Tibial nerve (tissue), 4 donors: ENCODE measurements around the gene KCNH2. TPM values are rescaled to one million over a fixed set of nuclear protein-coding genes. Genes with fewer than 3 reads are reported as not detected.
A peak's percentile ranks its signal among the peaks of the same experiment; 100 is the strongest.

Experiments used
- DNase-seq, 2 donors: peaks; one replicate each; pipeline ENCODE4 v3.0.0-alpha.2; 2019; ENCODE audit warnings: low spot score in 2 of 2
- H3K27ac ChIP-seq, 4 donors: fragments of 200-600 bp; sonication (generic) in 3 of 4; one replicate each; pipeline ENCODE4 v1.5.1; 2017 to 2019; ENCODE audit warnings: mild to moderate bottlenecking in 1 of 4
- H3K27me3 ChIP-seq, 2 donors: fragments of 200-600 bp; sonication (generic) in 1 of 2; one replicate each; pipeline versions ENCODE4 v1.5.1 to v1.6.0; 2017 to 2019
- H3K36me3 ChIP-seq, 3 donors: fragments of 200-600 bp; sonication (generic); one replicate each; pipeline ENCODE4 v1.5.1; 2018 to 2019
- H3K4me1 ChIP-seq, 4 donors: fragments of 200-600 bp; sonication (generic) in 3 of 4; one replicate each; pipeline ENCODE4 v1.5.1; 2017 to 2019
- H3K4me3 ChIP-seq, 4 donors: fragments of 200-600 bp; sonication (generic) in 3 of 4; one replicate each; pipeline ENCODE4 v1.5.1; 2017 to 2019; ENCODE audit warnings: mild to moderate bottlenecking in 1 of 4, moderate library complexity in 1 of 4
- H3K9me3 ChIP-seq, 4 donors: fragments of 200-600 bp; sonication (generic) in 3 of 4; one replicate each; pipeline ENCODE4 v1.5.1; 2017 to 2019
- EP300 ChIP-seq, 2 donors: sonication (generic); formaldehyde crosslinking; IDR thresholded peaks; one replicate each; pipeline ENCODE4 v1.6.1; 2017; ENCODE audit warnings: antibody characterized with exemption in 2 of 2, mild to moderate bottlenecking in 1 of 2
- POLR2A ChIP-seq, 2 donors: fragments of 450-650 bp; IDR thresholded peaks; one replicate each; pipeline ENCODE4 v1.6.1; 2017; ENCODE audit warnings: antibody characterized with exemption in 2 of 2, mild to moderate bottlenecking in 2 of 2, moderate library complexity in 2 of 2
- WGBS, 2 donors: methylation state at CpG; one replicate each; pipeline ENCODE4 v1.1.5; 2018; 5-methylcytosine and 5-hydroxymethylcytosine counted together
- total RNA-seq, 4 donors: library from RNA; depleted of rRNA; stranded (reverse); fragments of >200 nt; gene quantifications; one replicate each; pipeline ENCODE4 v1.1.0, GENCODE V29; 2016
- TF ChIP-seq, protein P1 (sequence below), 5 experiments: fragments of 200-600 bp in 3 of 5; fragments of 450-650 bp in 2 of 5; sonication (generic) in 3 of 5; IDR thresholded peaks; one replicate each; pipeline ENCODE4 v1.5.1; 2016 to 2019; ENCODE audit warnings: antibody characterized with exemption in 5 of 5, mild to moderate bottlenecking in 3 of 5, moderate library complexity in 2 of 5

Gene KCNH2
- total RNA-seq, 4 donors from 2014 or later = 1.5 to 9.0 (median 2.4) TPM

DNA sequence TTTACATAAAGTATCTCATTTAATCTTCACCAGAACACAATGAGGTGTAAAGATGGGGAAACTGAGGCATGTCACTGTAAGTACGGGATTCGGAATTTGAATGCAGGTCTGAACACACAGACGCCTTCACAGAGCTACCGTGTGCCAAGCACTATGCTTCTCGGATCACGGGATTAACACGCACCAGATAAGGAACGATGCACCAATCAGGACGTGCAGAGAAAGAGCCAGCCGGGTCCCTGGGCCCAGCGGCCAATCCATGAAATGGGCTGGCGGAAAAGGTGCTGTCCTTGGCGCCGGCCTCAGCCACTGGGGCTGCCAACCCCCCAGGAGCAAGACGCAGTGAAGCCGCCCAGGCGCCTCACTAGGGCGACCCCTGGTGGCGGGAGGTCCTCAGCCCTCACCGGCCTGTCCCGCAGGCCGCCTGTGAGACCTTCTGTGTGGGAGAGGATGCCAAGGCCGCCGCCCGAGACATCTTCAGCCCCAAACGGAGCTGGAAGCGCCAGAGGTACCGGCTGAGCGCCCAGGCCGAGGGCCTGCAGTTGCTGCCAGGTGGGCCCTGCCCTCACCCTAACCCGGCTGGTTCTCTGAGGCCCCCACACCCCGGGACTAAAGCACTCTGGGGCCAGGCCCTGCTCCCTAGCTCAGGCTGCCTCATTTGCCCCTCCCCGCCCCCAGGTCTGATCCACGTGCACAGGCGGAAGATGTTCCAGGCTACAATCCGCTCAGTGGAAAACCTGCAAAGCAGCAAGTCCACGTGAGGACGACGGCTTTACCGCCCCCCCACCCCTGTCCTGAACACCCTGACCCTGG, 30.6 kb upstream of the KCNH2 start:
- TF ChIP-seq, protein P1, sequence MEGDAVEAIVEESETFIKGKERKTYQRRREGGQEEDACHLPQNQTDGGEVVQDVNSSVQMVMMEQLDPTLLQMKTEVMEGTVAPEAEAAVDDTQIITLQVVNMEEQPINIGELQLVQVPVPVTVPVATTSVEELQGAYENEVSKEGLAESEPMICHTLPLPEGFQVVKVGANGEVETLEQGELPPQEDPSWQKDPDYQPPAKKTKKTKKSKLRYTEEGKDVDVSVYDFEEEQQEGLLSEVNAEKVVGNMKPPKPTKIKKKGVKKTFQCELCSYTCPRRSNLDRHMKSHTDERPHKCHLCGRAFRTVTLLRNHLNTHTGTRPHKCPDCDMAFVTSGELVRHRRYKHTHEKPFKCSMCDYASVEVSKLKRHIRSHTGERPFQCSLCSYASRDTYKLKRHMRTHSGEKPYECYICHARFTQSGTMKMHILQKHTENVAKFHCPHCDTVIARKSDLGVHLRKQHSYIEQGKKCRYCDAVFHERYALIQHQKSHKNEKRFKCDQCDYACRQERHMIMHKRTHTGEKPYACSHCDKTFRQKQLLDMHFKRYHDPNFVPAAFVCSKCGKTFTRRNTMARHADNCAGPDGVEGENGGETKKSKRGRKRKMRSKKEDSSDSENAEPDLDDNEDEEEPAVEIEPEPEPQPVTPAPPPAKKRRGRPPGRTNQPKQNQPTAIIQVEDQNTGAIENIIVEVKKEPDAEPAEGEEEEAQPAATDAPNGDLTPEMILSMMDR (IDR thresholded peaks at IDR 0.05) = peak; percentile 43 to 68 (median 58)
- no peak for TF ChIP-seq EP300 (IDR thresholded peaks at IDR 0.05)
- Histone ChIP-seq H3K36me3 (no peaks in the 10 kb centered on the region), H3K4me1 (peaks cover 0 to 40% (median 11%) of the 10 kb centered on the region in 4 donors), H3K9me3 (no peaks in the 10 kb centered on the region), H3K27me3 (peaks cover 0 to 63% of the 10 kb centered on the region in 2 donors), H3K27ac (no peak overlapping the region), H3K4me3 (peak overlapping the region in 1 of 4 donors; percentile 4)
- no peak for DNase-seq
- 57% methylated on average over 34 to 39 of the region's 40 CpGs for WGBS, 2 donors

DNA sequence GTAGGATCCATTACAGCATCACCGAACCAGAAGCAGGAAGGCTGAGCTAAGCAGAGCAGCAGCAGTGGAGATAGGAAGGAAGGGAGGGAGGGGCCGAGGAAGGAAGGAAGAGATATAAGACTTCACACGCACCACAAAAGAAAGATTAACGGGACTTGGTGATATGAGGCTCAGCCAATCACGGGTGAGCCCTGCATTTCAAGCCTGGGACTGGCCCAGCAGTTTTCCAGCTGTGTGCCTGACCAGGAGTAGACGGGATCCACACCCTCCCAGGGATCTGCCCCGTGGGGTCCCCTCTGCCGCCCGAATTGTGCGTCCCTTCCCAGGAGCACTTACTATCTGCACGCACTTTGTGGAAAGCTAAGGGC, 30.0 kb upstream of the KCNH2 start:
- Histone ChIP-seq H3K36me3 (no peaks in the 10 kb centered on the region), H3K27ac (no peak overlapping the region), H3K9me3 (no peaks in the 10 kb centered on the region), H3K4me3 (peak overlapping the region in 1 of 4 donors; percentile 4), H3K27me3 (peaks cover 0 to 62% of the 10 kb centered on the region in 2 donors), H3K4me1 (peaks cover 0 to 34% (median 5%) of the 10 kb centered on the region in 4 donors)
- DNase-seq = no peak
- WGBS, 2 donors = 47 to 51% methylated on average over 11 of the region's 11 CpGs
- no peak for TF ChIP-seq EP300 (IDR thresholded peaks at IDR 0.05)
- TF ChIP-seq, protein P1 (IDR thresholded peaks at IDR 0.05) = no peak
- TF ChIP-seq POLR2A (IDR thresholded peaks at IDR 0.05) = no peak

DNA sequence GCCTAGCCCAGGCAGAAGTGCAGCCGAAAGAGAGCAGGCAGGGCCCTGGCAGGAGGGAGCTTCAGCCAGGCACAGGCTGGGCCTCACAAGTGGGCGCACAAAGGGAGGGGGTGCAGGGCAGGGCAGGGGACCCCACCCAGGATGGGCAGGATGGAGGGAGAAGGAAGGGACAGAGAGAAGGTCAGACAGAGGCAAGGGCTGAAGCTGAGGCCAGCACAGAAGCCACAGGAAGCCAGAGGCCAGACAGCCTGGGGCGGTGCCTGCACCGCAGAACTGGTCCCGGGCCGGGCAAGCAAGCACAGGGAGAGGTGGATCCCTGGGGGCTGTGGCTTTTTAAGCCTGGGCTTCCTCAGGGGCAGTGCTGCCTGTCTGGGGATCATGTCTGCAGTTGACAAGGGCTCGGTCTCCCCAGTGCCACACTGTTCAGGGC, 29.4 kb upstream of the KCNH2 start:
- Histone ChIP-seq H3K27ac (no peak overlapping the region), H3K4me1 (peaks cover 0 to 27% (median 1%) of the 10 kb centered on the region in 4 donors), H3K27me3 (peaks cover 0 to 55% of the 10 kb centered on the region in 2 donors), H3K9me3 (no peaks in the 10 kb centered on the region), H3K4me3 (no peak overlapping the region), H3K36me3 (no peaks in the 10 kb centered on the region)
- TF ChIP-seq EP300 (IDR thresholded peaks at IDR 0.05) = no peak
- TF ChIP-seq POLR2A (IDR thresholded peaks at IDR 0.05) = no peak
- TF ChIP-seq, protein P1 (IDR thresholded peaks at IDR 0.05) = no peak
- 61 to 76% methylated on average over 7 of the region's 7 CpGs for WGBS, 2 donors
- DNase-seq = no peak

DNA sequence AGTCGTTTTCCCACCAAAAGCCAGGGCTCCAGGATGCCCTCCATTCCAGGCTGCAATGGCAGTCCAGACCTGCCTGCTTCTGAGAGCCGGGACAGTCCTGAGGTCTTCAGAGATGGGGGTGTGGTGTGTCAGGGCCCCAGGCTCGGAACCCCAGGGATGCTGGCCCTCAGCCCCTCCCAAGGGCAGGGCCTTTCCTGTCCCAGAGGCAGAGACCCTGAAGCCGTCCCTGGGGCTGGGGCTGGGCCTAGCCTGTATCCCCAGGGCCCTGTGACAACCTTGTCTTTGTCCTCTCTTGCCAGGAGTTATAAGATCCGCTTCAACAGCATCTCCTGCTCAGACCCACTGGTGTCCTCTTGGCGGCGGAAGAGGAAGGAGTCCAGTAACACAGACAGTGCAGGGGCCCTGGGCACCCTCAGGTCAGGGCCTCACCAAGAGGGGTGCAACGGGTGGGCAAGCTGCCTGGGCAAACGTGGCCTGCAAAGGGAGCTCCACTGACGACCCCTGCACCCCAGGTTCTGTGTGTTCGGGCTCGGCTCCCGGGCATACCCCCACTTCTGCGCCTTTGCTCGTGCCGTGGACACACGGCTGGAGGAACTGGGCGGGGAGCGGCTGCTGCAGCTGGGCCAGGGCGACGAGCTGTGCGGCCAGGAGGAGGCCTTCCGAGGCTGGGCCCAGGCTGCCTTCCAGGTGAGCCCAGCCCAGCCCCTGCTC, 28.6 kb upstream of the KCNH2 start:
- no peaks in the 10 kb centered on the region for H3K36me3 ChIP-seq
- no peak for TF ChIP-seq POLR2A (IDR thresholded peaks at IDR 0.05)
- TF ChIP-seq, protein P1 (IDR thresholded peaks at IDR 0.05) = no peak
- H3K27ac ChIP-seq = no peak overlapping the region
- peaks cover 0 to 27% (median 1%) of the 10 kb centered on the region in 4 donors for H3K4me1 ChIP-seq
- no peaks in the 10 kb centered on the region for H3K9me3 ChIP-seq
- 82 to 83% methylated on average over 16 to 23 of the region's 23 CpGs for WGBS, 2 donors
- DNase-seq = no peak
- H3K27me3 ChIP-seq = peaks cover 0 to 49% of the 10 kb centered on the region in 2 donors
- H3K4me3 ChIP-seq = no peak overlapping the region

DNA sequence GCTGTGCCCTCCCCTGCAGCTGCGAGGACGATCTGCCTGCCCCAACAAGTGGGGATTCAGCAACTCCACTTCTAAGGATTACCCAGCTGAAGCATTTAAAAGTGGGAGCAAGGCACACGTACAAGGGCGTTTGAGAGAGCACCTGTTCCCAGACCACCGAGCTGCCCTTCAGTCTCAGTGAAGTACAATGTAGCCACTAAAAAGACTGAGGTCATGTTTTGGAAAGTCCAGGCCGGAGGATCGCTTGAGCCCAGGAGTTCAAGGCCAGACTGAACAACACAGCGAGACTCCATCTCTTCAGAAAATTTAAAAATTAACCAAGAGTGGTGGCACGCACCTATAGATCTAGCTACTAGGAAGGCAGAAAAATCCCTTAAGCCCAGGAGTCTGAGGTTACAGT, 27.4 kb upstream of the KCNH2 start:
- H3K9me3 ChIP-seq = no peaks in the 10 kb centered on the region
- peaks cover 0 to 49% of the 10 kb centered on the region in 2 donors for H3K27me3 ChIP-seq
- H3K4me1 ChIP-seq = peaks cover 0 to 26% (median 1%) of the 10 kb centered on the region in 4 donors
- H3K36me3 ChIP-seq = no peaks in the 10 kb centered on the region
- H3K27ac ChIP-seq = no peak overlapping the region
- TF ChIP-seq EP300 (IDR thresholded peaks at IDR 0.05) = no peak
- TF ChIP-seq, protein P1 (IDR thresholded peaks at IDR 0.05) = no peak
- no peak for TF ChIP-seq POLR2A (IDR thresholded peaks at IDR 0.05)
- DNase-seq = no peak
- H3K4me3 ChIP-seq = no peak overlapping the region
- 73 to 80% methylated on average over 9 of the region's 9 CpGs for WGBS, 2 donors
